GM21447 (cell line): ENCODE measurements around the gene MRC2.

Experiments
- ATAC-seq: cut with Tn5 transposase; IDR thresholded peaks from one replicate; pipeline ENCODE4 v1.9.1; 2021; ENCODE audit not compliant: unreplicated experiment

The MRC2 gene

GRCh38 chr17:62658136-62658920, 30.9 kb downstream of the MRC2 start:
- ATAC-seq, result no peak

GRCh38 chr17:62660629-62661118, 33.2 kb downstream of the MRC2 start:
- no peak for ATAC-seq

GRCh38 chr17:62661337-62661736, 33.9 kb downstream of the MRC2 start:
- no peak for ATAC-seq

- ATAC-seq, result no peak
Measured at GRCh38 chr17:62662855-62663254, 35.4 kb downstream of the MRC2 start.

GRCh38 chr17:62663304-62663703, 35.8 kb downstream of the MRC2 start:
- ATAC-seq, result no peak

- ATAC-seq, result no peak
Measured at GRCh38 chr17:62664336-62665120, 37.1 kb downstream of the MRC2 start.

- ATAC-seq, result no peak
Measured at GRCh38 chr17:62665599-62665998, 38.1 kb downstream of the MRC2 start.

- no peak for ATAC-seq
Measured at GRCh38 chr17:62666061-62666800, 38.8 kb downstream of the MRC2 start.

- ATAC-seq, result no peak
Measured at GRCh38 chr17:62666801-62667591, 39.5 kb downstream of the MRC2 start.

- no peak for ATAC-seq
Measured at GRCh38 chr17:62668091-62668804, 40.8 kb downstream of the MRC2 start.

- no peak for ATAC-seq
Measured at GRCh38 chr17:62670202-62670821, 42.8 kb downstream of the MRC2 start.

- ATAC-seq, result no peak
Measured at GRCh38 chr17:62671553-62671952, 44.1 kb downstream of the MRC2 start.

GRCh38 chr17:62672957-62673356, 45.5 kb downstream of the MRC2 start:
- no peak for ATAC-seq

- no peak for ATAC-seq
Measured at GRCh38 chr17:62673614-62674362, 46.3 kb downstream of the MRC2 start.

GRCh38 chr17:62674363-62674739, 46.9 kb downstream of the MRC2 start:
- ATAC-seq, result no peak

GRCh38 chr17:62674841-62675240, 47.4 kb downstream of the MRC2 start:
- no peak for ATAC-seq

GRCh38 chr17:62675260-62675659, 47.8 kb downstream of the MRC2 start:
- ATAC-seq, result no peak

GRCh38 chr17:62675701-62676100, 48.2 kb downstream of the MRC2 start:
- ATAC-seq, result no peak
